K562 (cell line): ENCODE data around the gene SIRPB2. TPM values are rescaled to one million over a fixed set of nuclear protein-coding genes. Genes with fewer than 3 reads are reported as not detected.

Source experiments
- CBFA2T3 ChIP-seq: fragments of 450-650 bp; IDR thresholded peaks from 2 replicates; pipeline ENCODE4 v1.6.1; 2017
- ZBTB40 ChIP-seq, 2 experiments: fragments of 450-650 bp in 1 of 2; sonication (generic) in 1 of 2; formaldehyde crosslinking in 1 of 2; IDR thresholded peaks; 2 replicates each; pipeline versions ENCODE4 v1.7.1 to v1.9.0; 2016 to 2022; ENCODE audit warnings: inconsistent platforms in 1 of 2, mild to moderate bottlenecking in 1 of 2, missing genetic modification reagents in 1 of 2
- ZMIZ1 ChIP-seq, 2 experiments: fragments of 150-350 bp in 1 of 2; IDR thresholded peaks; 2 replicates each; pipeline ENCODE4 v1.6.1; 2012 to 2016; ENCODE audit warnings: low read depth in 2 of 2, low read length in 2 of 2, mild to moderate bottlenecking in 1 of 2, moderate library complexity in 1 of 2
- ZNF24 ChIP-seq: fragments of 450-650 bp; IDR thresholded peaks from 2 replicates; pipeline ENCODE4 v1.6.1; 2016
- ZNF76 ChIP-seq: fragments of 250-450 bp; sonication (Bioruptor Pico); IDR thresholded peaks from 2 replicates; pipeline ENCODE4 v1.4.0; 2020; ENCODE audit warnings: mild to moderate bottlenecking, moderate library complexity, borderline replicate concordance
- ZNF778 ChIP-seq: fragments of 450-650 bp; formaldehyde crosslinking; IDR thresholded peaks from 2 replicates; pipeline ENCODE4 v1.4.0; 2020; ENCODE audit warnings: mild to moderate bottlenecking, moderate library complexity
- polyA plus RNA-seq, 8 experiments: library from polyadenylated mRNA; depleted of rRNA in 4 of 8; stranded (reverse) in 5 of 8; unstranded in 3 of 8; fragments of >200 nt; fragmentation: Nextera tagmentation in 2 of 8; fragmentation: Illumina TruSeq in 1 of 8; extraction: Ambion mirVana in 2 of 8; extraction: Trizol in 1 of 8; gene quantifications; 2 replicates each; pipeline versions ENCODE4 v1.2.1 to v1.2.3, GENCODE V29; 2011 to 2014; ENCODE audit warnings: inconsistent platforms in 1 of 8, missing spikeins in 1 of 8
- total RNA-seq, 7 experiments: library from RNA; depleted of rRNA in 6 of 7; stranded (reverse); fragments of >200 nt in 6 of 7; fragmentation: Illumina TruSeq in 2 of 7; extraction: Trizol in 2 of 7; gene quantifications; 2 replicates each; pipeline versions ENCODE4 v1.2.1 to v1.2.3, GENCODE V29; 2011 to 2021; ENCODE audit warnings: low replicate concordance in 1 of 7

The SIRPB2 gene
- total and polyA plus RNA-seq, 9 of the 15 experiments (the other 6 are each of a cell fraction or from before 2014, with no cell fraction given) = 0.07 TPM; not detected in 7

GRCh38 chr20:1528811-1529210, 37.6 kb upstream of the SIRPB2 start (continued):
- no peak for TF ChIP-seq ZBTB40 (IDR thresholded peaks at IDR 0.05)
- TF ChIP-seq ZBTB40 (CRISPR knock-in tag; IDR thresholded peaks at IDR 0.05) = no peak
- no peak for TF ChIP-seq ZNF76
- no peak for TF ChIP-seq CBFA2T3
- no peak for TF ChIP-seq ZMIZ1 (IDR thresholded peaks at IDR 0.05; ENCODE audit: low read depth in 2 of 2, low read length in 2 of 2)
- no peak for TF ChIP-seq ZNF24
- no peak for TF ChIP-seq ZNF778 (CRISPR knock-in tag)
